ENCODE data around the gene TMEM218.

DNA sequence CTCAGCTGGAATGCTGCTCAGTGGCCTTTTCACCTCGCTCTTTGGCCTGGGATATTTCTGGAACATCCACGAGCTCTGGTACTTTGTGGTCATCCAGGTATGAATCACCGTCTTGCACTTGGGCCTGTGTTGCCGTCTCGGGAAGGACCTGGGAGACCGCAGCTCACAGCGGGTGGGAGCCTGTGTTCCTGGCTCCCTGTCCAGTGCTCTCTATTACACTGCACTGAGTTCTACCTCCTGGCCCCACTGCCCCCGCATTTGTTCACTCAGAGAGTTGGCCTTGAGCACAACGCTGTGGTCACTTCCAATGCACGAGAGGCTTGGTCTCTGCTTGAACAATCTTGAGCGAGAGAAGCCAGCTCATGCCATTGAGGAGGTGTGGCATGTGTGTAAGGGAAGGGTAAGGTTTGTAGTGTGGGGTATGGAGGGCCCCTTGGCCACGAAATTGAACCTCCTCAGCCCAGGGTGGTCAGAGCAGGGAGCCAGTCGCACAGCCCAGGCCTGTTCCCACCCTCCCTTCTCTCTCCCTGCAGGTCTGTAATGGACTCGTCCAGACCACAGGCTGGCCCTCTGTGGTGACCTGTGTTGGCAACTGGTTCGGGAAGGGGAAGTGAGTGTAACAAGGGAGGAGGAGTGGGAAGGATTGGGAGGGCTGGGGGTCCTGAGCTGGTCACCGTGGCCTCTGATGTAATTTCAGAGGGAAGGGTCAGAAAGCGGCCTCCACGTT is 32.1 kb downstream of the TMEM218 start:
- TF ChIP-seq CTCF (conservative IDR thresholded peaks at IDR 0.05) (no peak), EZH2 (IDR thresholded peaks at IDR 0.05; ENCODE audit: low read depth) (no peak)

Measured in PC-9 (cell line).